ENCODE data around the gene TMEM154. TPM values are rescaled to one million over a fixed set of nuclear protein-coding genes. Genes with fewer than 3 reads are reported as not detected.

The TMEM154 gene
- total RNA-seq, 2 experiments from 2014 or later = 13.6 to 16.7 TPM

DNA sequence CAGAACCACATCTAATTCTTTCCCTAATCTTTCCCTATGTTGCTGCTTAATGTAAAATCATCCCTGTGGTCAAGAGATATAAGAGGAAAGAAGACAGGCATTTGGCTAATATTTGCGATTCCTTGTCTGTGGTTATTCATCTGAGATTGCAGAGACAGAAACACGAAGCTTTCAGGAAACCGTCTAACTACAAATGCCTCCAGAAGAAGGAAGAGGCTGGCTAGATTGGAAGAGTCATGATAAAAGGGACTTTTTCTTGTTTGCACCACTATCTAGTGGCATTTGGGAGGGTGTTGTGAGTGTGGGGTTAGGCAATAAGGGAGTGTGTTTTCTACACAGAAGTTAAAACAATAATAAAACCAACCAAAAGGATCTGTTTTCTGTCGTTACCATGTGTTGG, 43.9 kb downstream of the TMEM154 start:
- no peak for ATAC-seq (ENCODE audit: poor library complexity)
- H3K4me3 Mint-ChIP-seq = no peak overlapping the region
- H3K9me3 Mint-ChIP-seq = no peaks in the 10 kb centered on the region
- no peaks in the 10 kb centered on the region for H3K4me1 Mint-ChIP-seq (ENCODE audit: low read depth)
- Histone ChIP-seq H3K27me3 (ENCODE audit: control insufficient read depth in 1 of 2, insufficient read depth in 2 of 2, low read length in 2 of 2) (no peaks in the 10 kb centered on the region), H3K9me3 (ENCODE audit: control insufficient read depth in 1 of 2, insufficient read depth in 1 of 2, low read length in 2 of 2) (no peaks in the 10 kb centered on the region), H3K36me3 (ENCODE audit: insufficient read depth, low read length) (peaks cover 15% of the 10 kb centered on the region), H3K4me1 (ENCODE audit: insufficient read depth, low read length) (no peaks in the 10 kb centered on the region), H3K4me3 (ENCODE audit: low read length) (no peak overlapping the region), H3K27ac (ENCODE audit: low read depth in 1 of 2, low read length in 2 of 2) (no peak overlapping the region)
- peaks cover 63% of the 10 kb centered on the region for H3K36me3 Mint-ChIP-seq (ENCODE audit: low read depth)
- intact Hi-C loops (cut with DNase I, micrococcal nuclease) = no loop called here
- peak in 3 of 14 experiments; percentile 7 to 50 (median 42) for DNase-seq
- no peaks in the 10 kb centered on the region for H3K27me3 Mint-ChIP-seq
- no peak overlapping the region for H3K27ac Mint-ChIP-seq
- POLR2A ChIA-PET = no interaction called here
- TF ChIP-seq, protein P1, sequence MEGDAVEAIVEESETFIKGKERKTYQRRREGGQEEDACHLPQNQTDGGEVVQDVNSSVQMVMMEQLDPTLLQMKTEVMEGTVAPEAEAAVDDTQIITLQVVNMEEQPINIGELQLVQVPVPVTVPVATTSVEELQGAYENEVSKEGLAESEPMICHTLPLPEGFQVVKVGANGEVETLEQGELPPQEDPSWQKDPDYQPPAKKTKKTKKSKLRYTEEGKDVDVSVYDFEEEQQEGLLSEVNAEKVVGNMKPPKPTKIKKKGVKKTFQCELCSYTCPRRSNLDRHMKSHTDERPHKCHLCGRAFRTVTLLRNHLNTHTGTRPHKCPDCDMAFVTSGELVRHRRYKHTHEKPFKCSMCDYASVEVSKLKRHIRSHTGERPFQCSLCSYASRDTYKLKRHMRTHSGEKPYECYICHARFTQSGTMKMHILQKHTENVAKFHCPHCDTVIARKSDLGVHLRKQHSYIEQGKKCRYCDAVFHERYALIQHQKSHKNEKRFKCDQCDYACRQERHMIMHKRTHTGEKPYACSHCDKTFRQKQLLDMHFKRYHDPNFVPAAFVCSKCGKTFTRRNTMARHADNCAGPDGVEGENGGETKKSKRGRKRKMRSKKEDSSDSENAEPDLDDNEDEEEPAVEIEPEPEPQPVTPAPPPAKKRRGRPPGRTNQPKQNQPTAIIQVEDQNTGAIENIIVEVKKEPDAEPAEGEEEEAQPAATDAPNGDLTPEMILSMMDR (IDR thresholded peaks at IDR 0.05) = no peak
- CTCF ChIA-PET = interaction anchor here (1.0 kb wide), 1 partner anchor 104 kb away, joined by 3 read pairs; no protein-coding TSS in a partner anchor

DNA sequence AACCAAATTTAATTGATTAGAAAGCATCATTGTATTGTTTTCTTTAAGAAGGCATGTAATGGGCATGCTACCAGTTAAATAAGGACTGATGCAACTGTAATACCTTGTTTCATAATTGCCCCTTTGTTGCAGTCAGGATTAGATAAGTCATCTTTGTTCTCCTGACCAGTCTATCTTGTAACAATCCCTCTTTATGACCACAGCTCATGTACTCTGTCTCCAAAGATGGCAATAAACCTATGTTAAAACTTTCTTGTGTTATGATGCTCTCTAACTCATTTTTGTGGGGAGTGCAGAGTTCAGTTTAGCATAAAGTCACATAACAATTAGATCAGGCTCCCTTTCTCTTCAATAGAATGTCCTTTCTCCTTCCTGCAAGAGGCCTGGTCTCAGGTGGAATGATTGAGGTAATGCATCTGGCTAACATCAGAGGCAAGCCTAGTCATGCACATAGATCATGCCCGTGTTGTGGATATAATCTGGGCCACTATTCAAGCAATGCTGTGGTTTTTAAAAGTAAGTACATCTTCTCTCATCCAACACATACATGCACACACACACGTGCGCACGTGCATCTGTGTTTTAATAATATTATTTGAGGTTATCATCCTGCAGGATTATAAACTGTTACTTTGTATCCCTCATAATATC, 45.6 kb downstream of the TMEM154 start:
- DNase-seq (no peak), ATAC-seq (ENCODE audit: poor library complexity) (no peak)
- Histone ChIP-seq H3K9me3 (ENCODE audit: control insufficient read depth in 1 of 2, insufficient read depth in 1 of 2, low read length in 2 of 2) (no peaks in the 10 kb centered on the region), H3K4me3 (ENCODE audit: low read length) (no peak overlapping the region), H3K27ac (ENCODE audit: low read depth in 1 of 2, low read length in 2 of 2) (no peak overlapping the region), H3K4me1 (ENCODE audit: insufficient read depth, low read length) (no peaks in the 10 kb centered on the region), H3K36me3 (ENCODE audit: insufficient read depth, low read length) (peaks cover 15% of the 10 kb centered on the region), H3K27me3 (ENCODE audit: control insufficient read depth in 1 of 2, insufficient read depth in 2 of 2, low read length in 2 of 2) (no peaks in the 10 kb centered on the region)
- Mint-ChIP-seq H3K27ac (no peak overlapping the region), H3K36me3 (ENCODE audit: low read depth) (peaks cover 60% of the 10 kb centered on the region), H3K4me1 (ENCODE audit: low read depth) (no peaks in the 10 kb centered on the region), H3K27me3 (no peaks in the 10 kb centered on the region), H3K9me3 (no peaks in the 10 kb centered on the region), H3K4me3 (no peak overlapping the region)
- TF ChIP-seq, protein P1 (IDR thresholded peaks at IDR 0.05) = no peak
- intact Hi-C loops (cut with DNase I, micrococcal nuclease) = no loop called here
- POLR2A ChIA-PET = interaction anchor here (0.6 kb wide), 1 partner anchor 98 kb away, joined by 4 read pairs; the partner anchor contains the start of gene FBXW7
- CTCF ChIA-PET = no interaction called here

DNA sequence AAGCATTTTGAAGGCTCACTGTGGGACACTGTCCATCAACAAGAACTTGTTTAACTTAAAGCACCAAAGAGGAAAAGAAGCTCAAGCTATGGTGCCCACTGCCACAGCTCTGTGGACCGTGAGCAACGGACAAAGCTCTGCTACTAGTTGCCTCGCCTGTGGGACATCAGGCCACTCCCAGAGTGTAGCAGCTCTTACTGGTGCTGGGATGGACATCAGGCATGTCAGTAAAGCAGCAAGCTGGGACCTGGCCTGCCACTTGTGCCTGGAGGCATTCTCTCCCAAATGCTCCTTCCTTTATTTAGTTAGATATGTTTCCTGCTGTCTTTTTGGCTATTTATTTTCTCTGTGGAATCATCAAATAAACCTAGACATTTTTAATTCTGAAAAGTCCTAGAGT, 46.7 kb downstream of the TMEM154 start:
- H3K9me3 Mint-ChIP-seq = no peaks in the 10 kb centered on the region
- intact Hi-C loops (cut with DNase I, micrococcal nuclease) = no loop called here
- no peak overlapping the region for H3K27ac Mint-ChIP-seq
- H3K36me3 ChIP-seq (ENCODE audit: insufficient read depth, low read length) = peaks cover 18% of the 10 kb centered on the region
- no peak overlapping the region for H3K4me3 Mint-ChIP-seq
- CTCF ChIA-PET = interaction anchor here (1.6 kb wide), 1 partner anchor 132 kb away, joined by 4 read pairs; no protein-coding TSS in a partner anchor
- no peaks in the 10 kb centered on the region for H3K9me3 ChIP-seq (ENCODE audit: control insufficient read depth in 1 of 2, insufficient read depth in 1 of 2, low read length in 2 of 2)
- no peaks in the 10 kb centered on the region for H3K27me3 ChIP-seq (ENCODE audit: control insufficient read depth in 1 of 2, insufficient read depth in 2 of 2, low read length in 2 of 2)
- no peak overlapping the region for H3K27ac ChIP-seq (ENCODE audit: low read depth in 1 of 2, low read length in 2 of 2)
- no peak overlapping the region for H3K4me3 ChIP-seq (ENCODE audit: low read length)
- no peaks in the 10 kb centered on the region for H3K4me1 ChIP-seq (ENCODE audit: insufficient read depth, low read length)
- POLR2A ChIA-PET = no interaction called here
- no peaks in the 10 kb centered on the region for H3K4me1 Mint-ChIP-seq (ENCODE audit: low read depth)
- TF ChIP-seq, protein P1 (IDR thresholded peaks at IDR 0.05) = no peak
- ATAC-seq (ENCODE audit: poor library complexity) = no peak
- no peaks in the 10 kb centered on the region for H3K27me3 Mint-ChIP-seq
- DNase-seq = no peak
- H3K36me3 Mint-ChIP-seq (ENCODE audit: low read depth) = peaks cover 64% of the 10 kb centered on the region
